ENCODE data around the gene CHADL.
"Not testable (repeated sequence)": the region's sequence is repeated elsewhere in the genome, so short reads cannot be mapped to it uniquely, and the experiment has no call there.

Gene CHADL

GRCh38 chr22:41240377-41241132 is at the start of gene CHADL:
Gene CHADL, minus strand, starts transcription at chr22:41240931. Its CDS starts 50 bp downstream, at chr22:41240881.
- peak in 13 of 14 donors; percentile 52 to 97 (median 87) for DNase-seq

- no peak for DNase-seq
Observed at GRCh38 chr22:41289671-41290070, 48.9 kb upstream of the CHADL start.

GRCh38 chr22:41288245-41288946 is 47.7 kb upstream of the CHADL start:
- no peak for DNase-seq

GRCh38 chr22:41286639-41287091 is 45.9 kb upstream of the CHADL start:
- DNase-seq: no peak

- peak; percentile 94 to 100 (median 98) for DNase-seq
Observed at GRCh38 chr22:41285820-41286638, 45.3 kb upstream of the CHADL start, which contains the start of gene RANGAP1. Gene RANGAP1, minus strand, starts transcription at chr22:41286187. Its CDS starts 5,143 bp downstream, at chr22:41281044.

GRCh38 chr22:41285441-41285819 is 44.7 kb upstream of the CHADL start:
- DNase-seq: peak in 6 of 14 donors; percentile 43 to 74 (median 56)

- no peak for DNase-seq
Observed at GRCh38 chr22:41284465-41284864, 43.7 kb upstream of the CHADL start.

GRCh38 chr22:41280854-41281253 is 40.1 kb upstream of the CHADL start:
- no peak for DNase-seq

- no peak for DNase-seq
Observed at GRCh38 chr22:41280065-41280464, 39.3 kb upstream of the CHADL start.

GRCh38 chr22:41274856-41275255 is 34.1 kb upstream of the CHADL start:
- DNase-seq: peak in 10 of 14 donors; percentile 6 to 69 (median 36)

GRCh38 chr22:41273128-41273527 is 32.4 kb upstream of the CHADL start:
- DNase-seq: no peak

- DNase-seq: no peak
Observed at GRCh38 chr22:41271787-41272186, 31.1 kb upstream of the CHADL start.

GRCh38 chr22:41267958-41268357 is 27.2 kb upstream of the CHADL start:
- DNase-seq: no peak

- peak in 12 of 14 donors; percentile 18 to 84 (median 66) for DNase-seq
Observed at GRCh38 chr22:41264408-41264941, 23.7 kb upstream of the CHADL start.

GRCh38 chr22:41263704-41264103 is 23.0 kb upstream of the CHADL start:
- DNase-seq: no peak

GRCh38 chr22:41262250-41262765 is 21.6 kb upstream of the CHADL start:
- DNase-seq: no peak

- no peak for DNase-seq
Observed at GRCh38 chr22:41261541-41262249, 21.0 kb upstream of the CHADL start.

- DNase-seq: no peak
Observed at GRCh38 chr22:41260871-41261270, 20.1 kb upstream of the CHADL start.

GRCh38 chr22:41259756-41260155 is 19.0 kb upstream of the CHADL start:
- not testable (repeated sequence) for DNase-seq

GRCh38 chr22:41257696-41258095 is 17.0 kb upstream of the CHADL start:
- DNase-seq: no peak

All from C1 segment of cervical spinal cord (tissue), 14 donors.